NB4 (cell line): Measurements from ENCODE around the gene ACOT2.
"Not testable (repeated sequence)": the region's sequence is repeated elsewhere in the genome, so short reads cannot be mapped to it uniquely, and the experiment has no call there.

ENCODE experiments used
- DNase-seq: peaks from one replicate; pipeline ENCODE4 v3.0.0; 2010; ENCODE audit warnings: low read depth
- H3K4me3 ChIP-seq: one replicate; pipeline ENCODE4 v1.5.1; 2011; ENCODE audit warnings: mild to moderate bottlenecking, low read depth, low read length, moderate library complexity
- CTCF ChIP-seq: IDR thresholded peaks from one replicate; pipeline ENCODE4 v1.5.1; 2012; ENCODE audit warnings: low read depth, low read length
- MAX ChIP-seq: IDR thresholded peaks from 2 replicates; pipeline ENCODE4 v1.6.1; 2011; ENCODE audit warnings: low read depth, low read length
- MYC ChIP-seq: IDR thresholded peaks from 2 replicates; pipeline ENCODE4 v1.6.1; 2011; ENCODE audit warnings: low read depth, low read length
- POLR2A ChIP-seq: IDR thresholded peaks from 2 replicates; pipeline ENCODE4 v1.6.1; 2011; ENCODE audit warnings: mild to moderate bottlenecking; ENCODE audit not compliant: insufficient read length; ENCODE audit errors: extremely low read depth

Gene ACOT2

GRCh38 chr14:73539017-73539416 lies 30.0 kb upstream of the ACOT2 start:
- not testable (repeated sequence) for H3K4me3 ChIP-seq
- peak; percentile 49 for DNase-seq
- peak; percentile 54 for TF ChIP-seq CTCF

GRCh38 chr14:73542961-73543360 lies 26.1 kb upstream of the ACOT2 start:
- not testable (repeated sequence) for H3K4me3 ChIP-seq, DNase-seq

GRCh38 chr14:73545353-73545752 lies 23.7 kb upstream of the ACOT2 start:
- not testable (repeated sequence) for H3K4me3 ChIP-seq, DNase-seq

GRCh38 chr14:73549097-73549496 lies 19.9 kb upstream of the ACOT2 start:
- not testable (repeated sequence) for H3K4me3 ChIP-seq, DNase-seq

- DNase-seq, H3K4me3 ChIP-seq: not testable (repeated sequence)
Observed at GRCh38 chr14:73549889-73550524, 19.0 kb upstream of the ACOT2 start.

- TF ChIP-seq MYC = no peak
- no peak for TF ChIP-seq MAX
- TF ChIP-seq CTCF = no peak
- TF ChIP-seq POLR2A = no peak
- no peak for DNase-seq
- no peak overlapping the region for H3K4me3 ChIP-seq
Observed at GRCh38 chr14:73553845-73554244, 15.2 kb upstream of the ACOT2 start.

GRCh38 chr14:73557201-73557600 lies 11.8 kb upstream of the ACOT2 start:
- not testable (repeated sequence) for H3K4me3 ChIP-seq, DNase-seq

- DNase-seq, H3K4me3 ChIP-seq: not testable (repeated sequence)
Observed at GRCh38 chr14:73558238-73558637, 10.8 kb upstream of the ACOT2 start.

- H3K4me3 ChIP-seq, DNase-seq: not testable (repeated sequence)
Observed at GRCh38 chr14:73562256-73562655, 6.8 kb upstream of the ACOT2 start.

- DNase-seq = not testable (repeated sequence)
Observed at GRCh38 chr14:73562696-73563095, 6.3 kb upstream of the ACOT2 start.

GRCh38 chr14:73566431-73566830 lies 2.6 kb upstream of the ACOT2 start:
- not testable (repeated sequence) for H3K4me3 ChIP-seq, DNase-seq

More at GRCh38 chr14:73562696-73563095, 6.3 kb upstream of the ACOT2 start:
- H3K4me3 ChIP-seq = not testable (repeated sequence)

GRCh38 chr14:73566935-73567334 lies 2.1 kb upstream of the ACOT2 start:
- DNase-seq, H3K4me3 ChIP-seq: not testable (repeated sequence)
